ENCODE data around the gene CYTH1. TPM values are rescaled to one million over a fixed set of nuclear protein-coding genes. Genes with fewer than 3 reads are reported as not detected.
"Not testable (repeated sequence)": the region's sequence is repeated elsewhere in the genome, so short reads cannot be mapped to it uniquely, and the experiment has no call there.

Gene CYTH1
- total RNA-seq, 1 experiment from 2014 or later = 34.3 TPM

- ATAC-seq (no peak), DNase-seq (ENCODE audit: low read depth, low spot score) (no peak)
- peaks cover 3 to 10% of the 10 kb centered on the region in 2 experiments; a peak in 2 of 4 replicates for H3K4me1 ChIP-seq (ENCODE audit: control insufficient read depth in 1 of 2, insufficient read depth in 2 of 2, low read length in 2 of 2)
- no TSS peak for BruUV-seq (replicated peaks)
- H3K9me3 ChIP-seq (ENCODE audit: control insufficient read depth in 1 of 2, insufficient read depth in 1 of 2, low read depth in 1 of 2, low read length in 2 of 2) = no peaks in the 10 kb centered on the region
- RAD21 ChIA-PET (ENCODE audit: low non-redundant PET in 1 of 2, low total read pairs in 2 of 2, uncharacterized antibody in 2 of 2, unreplicated experiment in 2 of 2) = no interaction called here
- no peak overlapping the region for H3K4me2 ChIP-seq (ENCODE audit: low read length)
- H3K79me2 ChIP-seq (ENCODE audit: insufficient read depth, low read length) = peaks cover 23% of the 10 kb centered on the region
- no peak overlapping the region for H3K4me3 ChIP-seq (replicated peaks in 1 of 2; ENCODE audit: low read depth in 1 of 2, low read length in 2 of 2)
- no peaks in the 10 kb centered on the region for H3K9me2 ChIP-seq (ENCODE audit: insufficient read depth)
- POLR2A ChIA-PET = no interaction called here
- intact Hi-C loops (cut with micrococcal nuclease) = no loop called here
- H4K20me1 ChIP-seq (ENCODE audit: insufficient read depth) = no peaks in the 10 kb centered on the region; the same call in 1 of the 2 replicates
- no peaks in the 10 kb centered on the region for H3K27me3 ChIP-seq (ENCODE audit: insufficient read depth, low read length)
- CTCF ChIA-PET = no interaction called here
- H3K36me3 ChIP-seq (ENCODE audit: control insufficient read depth in 1 of 2, insufficient read depth in 2 of 2, low read length in 2 of 2) = no peaks in the 10 kb centered on the region
- H3K27ac ChIP-seq (ENCODE audit: low read depth, low read length) = no peak overlapping the region
- TF ChIP-seq RAD21 (IDR thresholded peaks at IDR 0.05; ENCODE audit: low read depth) (no peak), TCF7L2 (IDR thresholded peaks at IDR 0.05; ENCODE audit: borderline replicate concordance, extremely low read depth, insufficient read depth, insufficient read length) (no peak)
- H3K9ac ChIP-seq (ENCODE audit: low read length) = no peak overlapping the region
- H2AFZ ChIP-seq (ENCODE audit: low read depth, low read length, poor library complexity, severe bottlenecking) = no peak overlapping the region
These were observed 30.5 kb downstream of the CYTH1 start for GRCh38 chr17:78751447-78752161.

- intact Hi-C loops (cut with micrococcal nuclease); H3K36me3 ChIP-seq (ENCODE audit: control insufficient read depth in 1 of 2, insufficient read depth in 2 of 2, low read length in 2 of 2); H3K9ac ChIP-seq (ENCODE audit: low read length); H3K27ac ChIP-seq (ENCODE audit: low read depth, low read length); H3K9me3 ChIP-seq (ENCODE audit: control insufficient read depth in 1 of 2, insufficient read depth in 1 of 2, low read depth in 1 of 2, low read length in 2 of 2); RAD21 ChIA-PET (ENCODE audit: low non-redundant PET in 1 of 2, low total read pairs in 2 of 2, uncharacterized antibody in 2 of 2, unreplicated experiment in 2 of 2); H3K27me3 ChIP-seq (ENCODE audit: insufficient read depth, low read length); H4K20me1 ChIP-seq (ENCODE audit: insufficient read depth); POLR2A ChIA-PET; BruUV-seq (replicated peaks); H3K9me2 ChIP-seq (ENCODE audit: insufficient read depth); H3K4me3 ChIP-seq (replicated peaks in 1 of 2; ENCODE audit: low read depth in 1 of 2, low read length in 2 of 2); H2AFZ ChIP-seq (ENCODE audit: low read depth, low read length, poor library complexity, severe bottlenecking); DNase-seq (ENCODE audit: low read depth, low spot score); H3K4me2 ChIP-seq (ENCODE audit: low read length); CTCF ChIA-PET; ATAC-seq: not testable (repeated sequence)
- Histone ChIP-seq H3K79me2 (ENCODE audit: insufficient read depth, low read length) (peaks cover 23% of the 10 kb centered on the region), H3K4me1 (ENCODE audit: control insufficient read depth in 1 of 2, insufficient read depth in 2 of 2, low read length in 2 of 2) (peaks cover 6 to 10% of the 10 kb centered on the region in 2 experiments; a peak in 3 of 4 replicates)
These were observed 31.1 kb downstream of the CYTH1 start for GRCh38 chr17:78751000-78751399.

Measured in HCT116 (cell line).